GM12872 (cell line): ENCODE measurements around the gene CDS1.

Source experiments
- TF ChIP-seq, protein P1 (sequence below): IDR thresholded peaks from 3 replicates; pipeline ENCODE4 v1.5.1; 2011; ENCODE audit warnings: low read depth, mild to moderate bottlenecking, low read length, moderate library complexity; ENCODE audit not compliant: insufficient read depth

The CDS1 gene

DNA sequence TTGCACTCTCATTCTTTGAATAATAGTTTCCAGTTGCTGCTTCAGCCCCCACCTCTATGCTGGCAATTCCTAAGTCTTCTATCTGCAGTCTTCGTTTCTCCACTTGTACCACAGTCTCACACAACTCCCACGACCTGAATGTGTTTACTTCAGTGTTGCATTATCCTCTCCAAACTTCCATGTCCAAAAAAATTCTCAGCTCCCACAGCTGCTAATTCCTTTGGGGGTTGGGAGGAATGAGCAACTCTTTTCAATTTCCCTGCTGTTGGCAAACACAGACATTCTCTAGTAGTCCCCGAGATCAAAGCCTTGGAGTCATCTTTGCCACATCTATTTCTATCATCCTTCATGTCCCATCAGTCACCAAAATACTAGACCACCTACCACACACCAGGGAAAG is 14.4 kb upstream of the CDS1 start:
- TF ChIP-seq, protein P1, sequence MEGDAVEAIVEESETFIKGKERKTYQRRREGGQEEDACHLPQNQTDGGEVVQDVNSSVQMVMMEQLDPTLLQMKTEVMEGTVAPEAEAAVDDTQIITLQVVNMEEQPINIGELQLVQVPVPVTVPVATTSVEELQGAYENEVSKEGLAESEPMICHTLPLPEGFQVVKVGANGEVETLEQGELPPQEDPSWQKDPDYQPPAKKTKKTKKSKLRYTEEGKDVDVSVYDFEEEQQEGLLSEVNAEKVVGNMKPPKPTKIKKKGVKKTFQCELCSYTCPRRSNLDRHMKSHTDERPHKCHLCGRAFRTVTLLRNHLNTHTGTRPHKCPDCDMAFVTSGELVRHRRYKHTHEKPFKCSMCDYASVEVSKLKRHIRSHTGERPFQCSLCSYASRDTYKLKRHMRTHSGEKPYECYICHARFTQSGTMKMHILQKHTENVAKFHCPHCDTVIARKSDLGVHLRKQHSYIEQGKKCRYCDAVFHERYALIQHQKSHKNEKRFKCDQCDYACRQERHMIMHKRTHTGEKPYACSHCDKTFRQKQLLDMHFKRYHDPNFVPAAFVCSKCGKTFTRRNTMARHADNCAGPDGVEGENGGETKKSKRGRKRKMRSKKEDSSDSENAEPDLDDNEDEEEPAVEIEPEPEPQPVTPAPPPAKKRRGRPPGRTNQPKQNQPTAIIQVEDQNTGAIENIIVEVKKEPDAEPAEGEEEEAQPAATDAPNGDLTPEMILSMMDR: no peak

DNA sequence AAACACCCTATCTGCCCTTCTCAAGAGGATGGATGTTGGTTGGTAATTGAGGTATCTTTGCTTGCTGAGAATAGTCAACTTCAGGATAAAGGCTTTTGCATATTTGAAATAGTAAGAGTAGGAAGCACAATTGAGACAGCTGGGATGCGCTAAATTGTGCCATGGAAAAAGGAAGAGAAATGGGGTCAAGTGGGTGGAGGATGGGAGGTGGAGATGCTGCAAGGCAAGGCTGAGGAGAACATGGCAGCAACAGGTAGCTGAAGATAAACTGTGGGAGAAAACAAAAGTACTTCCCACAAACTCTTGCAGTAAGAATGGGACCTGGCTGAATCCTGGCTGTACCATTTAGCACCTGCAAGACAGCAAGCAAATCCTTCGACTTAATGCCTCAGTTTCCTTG is 13.9 kb upstream of the CDS1 start:
- TF ChIP-seq, protein P1: no peak

DNA sequence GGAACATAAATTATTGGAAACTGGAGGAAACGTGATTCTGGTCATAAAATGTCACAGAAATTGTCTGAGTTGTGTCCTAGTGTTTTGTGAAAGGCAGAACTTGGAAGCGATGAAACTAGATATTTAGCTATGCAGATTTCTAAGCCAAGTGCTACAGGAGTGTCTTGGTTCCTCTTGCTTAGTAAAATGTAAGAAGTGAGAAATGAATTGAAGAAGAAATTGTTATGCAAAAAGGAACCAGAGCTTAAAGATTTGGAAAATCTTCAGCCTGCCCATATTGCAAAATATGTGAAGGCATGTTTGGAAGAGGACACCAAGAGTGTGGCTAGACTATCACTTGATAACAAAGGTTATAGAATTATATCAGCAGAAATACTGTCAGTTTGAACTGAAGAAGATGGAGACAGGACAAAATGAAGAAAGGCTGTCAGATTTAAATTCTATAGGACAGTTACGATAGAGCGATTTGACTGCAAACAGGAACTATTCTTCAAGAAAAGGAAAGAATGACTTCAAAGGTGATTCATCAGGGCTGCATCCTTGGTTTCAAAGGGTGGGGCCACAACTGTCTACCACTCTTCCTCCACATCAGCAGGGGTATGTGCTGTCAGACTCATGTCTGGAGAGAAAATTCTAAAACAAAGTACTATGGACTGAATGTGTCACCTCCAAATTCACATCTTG is 9.4 kb upstream of the CDS1 start:
- TF ChIP-seq, protein P1: no peak

DNA sequence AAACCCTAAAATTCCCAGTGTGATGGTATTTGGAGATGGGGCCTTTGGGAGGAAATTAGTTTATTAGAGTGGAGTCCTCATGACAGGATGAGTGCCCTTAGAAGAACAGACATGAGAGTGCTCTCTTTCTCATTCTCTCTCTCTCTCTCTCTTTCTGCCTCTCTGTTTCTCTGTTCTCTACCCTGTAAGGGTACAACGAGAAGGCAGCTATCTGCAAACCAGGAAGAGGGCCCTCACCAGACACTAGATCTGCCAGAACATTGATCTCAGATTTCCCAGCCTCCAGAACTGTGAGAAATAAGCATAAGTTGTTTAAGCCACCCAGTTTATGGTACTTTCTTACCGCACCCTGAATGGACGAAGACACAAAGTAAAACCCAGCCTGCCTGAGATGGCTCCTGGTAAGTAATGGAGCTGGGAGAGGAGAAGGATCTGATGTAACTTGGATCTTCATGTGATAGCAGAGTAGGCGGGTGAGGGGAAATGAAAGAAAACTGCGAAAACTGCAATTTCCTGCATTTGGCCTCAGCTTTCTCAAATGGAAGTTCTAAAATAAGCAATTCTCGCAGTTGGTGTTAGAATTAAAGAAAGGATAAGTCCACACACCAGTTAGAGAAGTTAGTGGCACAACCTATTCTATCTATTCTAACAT is 8.7 kb upstream of the CDS1 start:
- TF ChIP-seq, protein P1: no peak

DNA sequence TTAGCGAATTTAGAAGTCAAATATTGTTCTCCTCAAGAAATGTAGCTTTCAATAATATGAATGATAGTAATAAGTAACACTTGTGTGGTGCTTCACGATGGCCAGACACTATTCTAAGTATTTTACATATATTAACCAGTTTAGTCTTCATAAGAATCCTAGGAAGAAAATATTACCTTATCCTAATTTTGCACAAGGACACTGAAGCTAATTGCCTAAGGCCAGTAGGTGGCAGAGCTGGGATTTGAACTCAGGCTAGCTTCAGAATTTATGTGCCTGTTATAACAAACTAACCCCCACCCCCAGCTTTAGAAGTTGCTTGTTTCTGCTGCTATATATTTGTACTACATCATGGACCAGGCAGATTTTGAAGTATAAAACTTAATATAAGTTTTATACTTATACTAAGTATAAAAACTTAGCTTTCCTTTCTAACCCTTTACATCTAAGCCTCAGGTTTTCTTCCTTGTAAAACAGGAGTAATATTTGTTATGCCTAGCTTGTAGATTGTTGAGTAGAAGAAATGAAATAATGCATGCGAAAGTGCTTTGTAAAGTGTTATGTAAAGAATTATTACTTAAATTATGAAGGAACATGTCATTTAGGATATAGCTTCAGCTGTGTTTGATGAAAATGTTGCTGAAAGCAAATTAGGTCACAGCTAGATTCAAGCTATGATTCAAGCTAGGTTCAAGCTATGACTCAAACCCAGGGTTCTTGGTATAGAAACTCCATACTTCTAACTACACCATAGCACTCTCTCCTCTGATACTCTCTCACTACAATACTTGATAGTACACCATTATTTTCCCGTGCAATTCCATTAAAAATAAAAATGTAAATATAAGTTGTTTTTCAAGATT is 4.2 kb upstream of the CDS1 start:
- TF ChIP-seq, protein P1: peak; percentile 34; the same call in 1 of the 3 replicates

DNA sequence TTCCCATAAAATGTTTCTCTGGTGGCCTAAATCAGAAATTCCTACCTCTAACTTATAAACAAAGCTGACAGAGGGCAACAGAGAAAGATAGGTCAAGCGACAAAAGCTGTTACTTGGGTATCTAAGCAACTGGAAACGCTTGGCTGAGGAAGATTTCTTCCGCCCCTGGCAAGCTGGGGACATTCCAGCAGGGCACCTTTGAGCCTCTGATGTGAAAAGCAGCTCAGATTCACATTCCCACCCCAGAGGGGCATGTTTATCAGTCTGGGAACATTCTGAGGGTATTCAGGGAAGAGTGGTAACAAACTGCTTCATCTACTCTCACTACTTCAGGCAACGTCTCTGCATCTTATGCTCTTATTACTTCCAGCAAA is 3.5 kb upstream of the CDS1 start:
- TF ChIP-seq, protein P1: no peak

DNA sequence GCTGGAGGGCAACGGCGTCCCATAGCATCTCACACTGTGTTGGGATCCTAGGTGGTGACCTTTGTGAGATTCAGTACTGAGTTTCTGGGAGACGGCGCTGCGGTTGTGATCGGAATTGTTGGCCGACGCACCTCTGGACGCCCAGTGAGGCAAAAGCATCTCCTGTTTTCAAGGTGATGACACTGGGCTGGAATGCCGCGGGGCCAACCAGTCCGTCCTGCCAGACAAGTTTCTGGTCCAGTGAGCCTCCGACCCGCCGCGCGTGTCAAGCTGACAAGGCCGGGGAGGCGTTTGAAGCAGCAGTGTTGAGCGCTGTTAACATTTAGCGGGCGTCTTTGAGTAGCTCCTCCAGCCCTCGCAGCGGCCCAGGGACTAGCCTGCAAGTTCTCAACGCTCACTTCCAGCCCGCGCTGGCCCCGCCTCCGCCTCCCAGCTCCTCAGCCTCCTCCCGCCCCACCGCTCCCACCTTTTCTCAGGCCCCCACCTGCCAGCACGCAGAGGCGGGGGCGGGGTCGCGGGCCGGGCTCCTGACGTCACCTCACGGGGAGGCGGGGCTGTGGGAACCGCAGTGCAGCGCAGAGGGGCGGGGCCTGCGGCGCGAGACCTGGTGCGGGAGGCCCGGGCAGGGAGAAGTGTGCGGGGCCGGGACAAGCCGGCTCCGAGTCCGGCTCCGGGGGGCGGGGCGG is 482 bp upstream of the CDS1 start:
- TF ChIP-seq, protein P1: no peak
